HEK293 (cell line): Measurements from ENCODE around the gene CYP2U1.

Experiments used
- CTCF ChIA-PET: fragments of 350-600 bp; formaldehyde crosslinking; extraction: SDS; loops from one replicate; lab custom pipeline; 2021; ENCODE audit warnings: antibody characterized with exemption; lab: Yijun Ruan, JAX
- POLR2A ChIA-PET: fragments of 300-600 bp; formaldehyde crosslinking; extraction: SDS; loops from one replicate; lab custom pipeline; 2020; ENCODE audit warnings: antibody characterized with exemption, inconsistent platforms; lab: Yijun Ruan, JAX
- H3K27ac ChIP-seq: fragments of 200-500 bp; sonication (Bioruptor generic); 2 replicates; pipeline ENCODE4 v1.5.1; 2014; ENCODE audit warnings: low read depth, low read length, control low read depth, inconsistent platforms; ENCODE audit errors: extremely low read depth
- H3K36me3 ChIP-seq, 2 experiments: fragments of 200-500 bp in 1 of 2; sonication (Bioruptor generic) in 1 of 2; 1 replicate in 1 of 2; 2 replicates in 1 of 2; pipeline ENCODE4 v1.5.1; 2014 to 2017; ENCODE audit warnings: inconsistent platforms in 2 of 2, low read length in 2 of 2; ENCODE audit not compliant: control insufficient read depth in 2 of 2, insufficient read depth in 1 of 2
- H3K4me1 ChIP-seq: fragments of 200-500 bp; sonication (Bioruptor generic); 2 replicates; pipeline ENCODE4 v1.5.1; 2014; ENCODE audit warnings: mild to moderate bottlenecking, low read length, inconsistent platforms; ENCODE audit not compliant: control insufficient read depth, insufficient read depth
- H3K4me3 ChIP-seq: 2 replicates; pipeline ENCODE4 v1.5.1; 2011; ENCODE audit warnings: low read depth, mild to moderate bottlenecking, control low read depth, low read length, moderate library complexity
- H3K9me3 ChIP-seq: fragments of 200-500 bp; sonication (Bioruptor generic); 2 replicates; pipeline ENCODE4 v1.5.1; 2014; ENCODE audit warnings: low read depth, low read length, inconsistent platforms; ENCODE audit not compliant: control insufficient read depth, insufficient read depth
- BCL11A ChIP-seq: fragments of 450-650 bp; formaldehyde crosslinking; IDR thresholded peaks from 2 replicates; pipeline ENCODE4 v1.5.1; 2016; ENCODE audit warnings: low read depth, missing biosample characterization, missing genetic modification characterization
- BCL6B ChIP-seq: fragments of 450-650 bp; formaldehyde crosslinking; IDR thresholded peaks from 2 replicates; pipeline ENCODE4 v1.5.1; 2017; ENCODE audit warnings: missing biosample characterization, missing genetic modification characterization
- FEZF1 ChIP-seq: fragments of 450-650 bp; formaldehyde crosslinking; IDR thresholded peaks from 2 replicates; pipeline ENCODE4 v1.5.1; 2016; ENCODE audit warnings: missing biosample characterization, missing genetic modification characterization
- GFI1B ChIP-seq: fragments of 450-650 bp; formaldehyde crosslinking; IDR thresholded peaks from 2 replicates; pipeline ENCODE4 v1.5.1; 2016; ENCODE audit warnings: missing biosample characterization, missing genetic modification characterization
- GLIS2 ChIP-seq: fragments of 450-650 bp; formaldehyde crosslinking; IDR thresholded peaks from 2 replicates; pipeline ENCODE4 v1.5.1; 2016; ENCODE audit warnings: missing biosample characterization, missing genetic modification characterization
- KLF8 ChIP-seq: fragments of 450-650 bp; formaldehyde crosslinking; IDR thresholded peaks from 2 replicates; pipeline ENCODE4 v1.5.1; 2016; ENCODE audit warnings: missing biosample characterization, missing genetic modification characterization
- OSR2 ChIP-seq: fragments of 450-650 bp; formaldehyde crosslinking; IDR thresholded peaks from 2 replicates; pipeline ENCODE4 v1.5.1; 2016; ENCODE audit warnings: missing biosample characterization, missing genetic modification characterization
- ZBTB20 ChIP-seq: fragments of 450-650 bp; formaldehyde crosslinking; IDR thresholded peaks from 2 replicates; pipeline ENCODE4 v1.5.1; 2016; ENCODE audit warnings: missing biosample characterization, missing genetic modification characterization
- ZEB2 ChIP-seq: fragments of 450-650 bp; formaldehyde crosslinking; IDR thresholded peaks from 2 replicates; pipeline ENCODE4 v1.5.1; 2016; ENCODE audit warnings: missing biosample characterization, missing genetic modification characterization
- ZNF19 ChIP-seq: fragments of 450-650 bp; formaldehyde crosslinking; IDR thresholded peaks from 2 replicates; pipeline ENCODE4; 2016; ENCODE audit warnings: missing biosample characterization, missing genetic modification characterization, low read depth
- ZNF2 ChIP-seq: fragments of 450-650 bp; formaldehyde crosslinking; IDR thresholded peaks from 2 replicates; pipeline ENCODE4 v1.5.1; 2016; ENCODE audit warnings: missing biosample characterization, missing genetic modification characterization
- ZNF24 ChIP-seq: fragments of 450-650 bp; formaldehyde crosslinking; IDR thresholded peaks from 2 replicates; pipeline ENCODE4 v1.5.1; 2016; ENCODE audit warnings: missing biosample characterization, missing genetic modification characterization
- ZNF26 ChIP-seq: fragments of 450-650 bp; formaldehyde crosslinking; IDR thresholded peaks from 2 replicates; pipeline ENCODE4 v1.5.1; 2016; ENCODE audit warnings: missing biosample characterization, missing genetic modification characterization
- ZNF521 ChIP-seq: fragments of 450-650 bp; formaldehyde crosslinking; IDR thresholded peaks from 2 replicates; pipeline ENCODE4 v1.5.1; 2017; ENCODE audit warnings: missing biosample characterization, mild to moderate bottlenecking, missing genetic modification characterization
- ZNF548 ChIP-seq: fragments of 450-650 bp; formaldehyde crosslinking; IDR thresholded peaks from 2 replicates; pipeline ENCODE4 v1.5.1; 2016; ENCODE audit warnings: missing biosample characterization, missing genetic modification characterization
- ZNF560 ChIP-seq: fragments of 450-650 bp; formaldehyde crosslinking; IDR thresholded peaks from 2 replicates; pipeline ENCODE4 v1.5.1; 2017; ENCODE audit warnings: missing biosample characterization, missing genetic modification characterization, borderline replicate concordance
- ZNF580 ChIP-seq: fragments of 450-650 bp; formaldehyde crosslinking; IDR thresholded peaks from 2 replicates; pipeline ENCODE4 v1.5.1; 2016; ENCODE audit warnings: missing biosample characterization, missing genetic modification characterization
- ZNF585B ChIP-seq: fragments of 450-650 bp; formaldehyde crosslinking; IDR thresholded peaks from 2 replicates; pipeline ENCODE4 v1.5.1; 2016; ENCODE audit warnings: missing biosample characterization, missing genetic modification characterization
- ZNF621 ChIP-seq: fragments of 450-650 bp; formaldehyde crosslinking; IDR thresholded peaks from 2 replicates; pipeline ENCODE4 v1.5.1; 2017; ENCODE audit warnings: missing biosample characterization, missing genetic modification characterization
- ZNF629 ChIP-seq: fragments of 450-650 bp; formaldehyde crosslinking; IDR thresholded peaks from 2 replicates; pipeline ENCODE4 v1.5.1; 2017; ENCODE audit warnings: missing biosample characterization, missing genetic modification characterization
- ZNF645 ChIP-seq: fragments of 450-650 bp; formaldehyde crosslinking; IDR thresholded peaks from 2 replicates; pipeline ENCODE4; 2016; ENCODE audit warnings: missing biosample characterization, missing genetic modification characterization
- ZNF654 ChIP-seq: fragments of 450-650 bp; formaldehyde crosslinking; IDR thresholded peaks from 2 replicates; pipeline ENCODE4 v1.5.1; 2016; ENCODE audit warnings: low read depth, missing biosample characterization, missing genetic modification characterization
- ZNF660 ChIP-seq: fragments of 450-650 bp; IDR thresholded peaks from 2 replicates; pipeline ENCODE4 v1.5.1; 2018; ENCODE audit warnings: missing biosample characterization, mild to moderate bottlenecking, missing genetic modification characterization
- ZNF692 ChIP-seq: fragments of 450-650 bp; formaldehyde crosslinking; IDR thresholded peaks from 2 replicates; pipeline ENCODE4 v1.5.1; 2016; ENCODE audit warnings: missing biosample characterization, missing genetic modification characterization
- ZSCAN5A ChIP-seq: fragments of 450-650 bp; formaldehyde crosslinking; IDR thresholded peaks from 2 replicates; pipeline ENCODE4 v1.5.1; 2016; ENCODE audit warnings: missing biosample characterization, missing genetic modification characterization

The CYP2U1 gene

GRCh38 chr4:107893171-107894137 is 37.9 kb upstream of the CYP2U1 start:
- ChIA-PET POLR2A (no interaction called here), CTCF (interaction anchor here (0.6 to 0.8 kb wide), 2 partner anchors 19 to 66 kb away, joined by 3 to 4 read pairs; no protein-coding TSS in a partner anchor)

GRCh38 chr4:107894138-107894603 is 37.2 kb upstream of the CYP2U1 start:
- Histone ChIP-seq H3K4me1 (no peaks in the 10 kb centered on the region), H3K4me3 (no peak overlapping the region), H3K9me3 (no peaks in the 10 kb centered on the region), H3K27ac (no peak overlapping the region), H3K36me3 (peaks cover 0 to 3% of the 10 kb centered on the region in 2 experiments; a peak in 1 of 3 replicates)
- ChIA-PET POLR2A (no interaction called here), CTCF (interaction anchor here (0.6 to 0.8 kb wide), 3 partner anchors 11 to 67 kb away, joined by 3 to 4 read pairs (median 3); no protein-coding TSS in a partner anchor)
- no peak for TF ChIP-seq KLF8
- TF ChIP-seq ZNF19 (tag by site-specific recombination), result no peak
- TF ChIP-seq ZSCAN5A, result no peak
- TF ChIP-seq ZNF2 (tag by site-specific recombination), result no peak
- TF ChIP-seq ZNF654 (tag by site-specific recombination), result no peak
- no peak for TF ChIP-seq ZNF521 (tag by site-specific recombination)
- TF ChIP-seq ZNF629 (tag by site-specific recombination), result no peak
- TF ChIP-seq ZNF692 (tag by site-specific recombination), result no peak

More at GRCh38 chr4:107893171-107894137, 37.9 kb upstream of the CYP2U1 start:
- Histone ChIP-seq H3K4me1 (no peaks in the 10 kb centered on the region), H3K4me3 (no peak overlapping the region), H3K27ac (no peak overlapping the region), H3K36me3 (no peaks in the 10 kb centered on the region), H3K9me3 (no peaks in the 10 kb centered on the region)
- TF ChIP-seq ZNF580 (tag by site-specific recombination), result no peak
- no peak for TF ChIP-seq BCL11A
- TF ChIP-seq GFI1B (tag by site-specific recombination), result no peak
- no peak for TF ChIP-seq ZNF548 (tag by site-specific recombination)
- no peak for TF ChIP-seq OSR2
- TF ChIP-seq ZNF24, result no peak
- TF ChIP-seq ZNF621 (tag by site-specific recombination), result no peak
- no peak for TF ChIP-seq ZNF692 (tag by site-specific recombination)
- no peak for TF ChIP-seq ZNF585B (tag by site-specific recombination)
- no peak for TF ChIP-seq ZBTB20 (tag by site-specific recombination)
- no peak for TF ChIP-seq ZNF560 (tag by site-specific recombination)
- no peak for TF ChIP-seq BCL6B (tag by site-specific recombination)
- no peak for TF ChIP-seq ZEB2 (tag by site-specific recombination)
- TF ChIP-seq ZNF660, result no peak
- no peak for TF ChIP-seq FEZF1
- TF ChIP-seq ZNF26 (tag by site-specific recombination), result no peak
- no peak for TF ChIP-seq ZNF645
- no peak for TF ChIP-seq GLIS2
